ENCODE results near the gene CGNL1.

CGNL1 gene

GRCh38 chr15:57335293-57335715 lies 41.0 kb upstream of the CGNL1 start:
- H3K27me3 ChIP-seq (replicated peaks; ENCODE audit: control insufficient read depth, insufficient read depth, low read length, poor library complexity, severe bottlenecking) = no peaks in the 10 kb centered on the region
- H3K4me3 ChIP-seq (ENCODE audit: insufficient read depth, low read depth, low read length, poor library complexity, severe bottlenecking) = no peak overlapping the region
- no peaks in the 10 kb centered on the region for H3K4me1 ChIP-seq (ENCODE audit: control insufficient read depth, insufficient read depth, low read length, poor library complexity, severe bottlenecking)
- H3K27ac ChIP-seq (ENCODE audit: insufficient read depth, low read length, poor library complexity, severe bottlenecking) = no peak overlapping the region
- no peaks in the 10 kb centered on the region for H3K9me3 ChIP-seq (ENCODE audit: control insufficient read depth, low read length)
- H3K36me3 ChIP-seq (ENCODE audit: control insufficient read depth, insufficient read depth, low read length) = no peaks in the 10 kb centered on the region
- no peak for DNase-seq

DNA sequence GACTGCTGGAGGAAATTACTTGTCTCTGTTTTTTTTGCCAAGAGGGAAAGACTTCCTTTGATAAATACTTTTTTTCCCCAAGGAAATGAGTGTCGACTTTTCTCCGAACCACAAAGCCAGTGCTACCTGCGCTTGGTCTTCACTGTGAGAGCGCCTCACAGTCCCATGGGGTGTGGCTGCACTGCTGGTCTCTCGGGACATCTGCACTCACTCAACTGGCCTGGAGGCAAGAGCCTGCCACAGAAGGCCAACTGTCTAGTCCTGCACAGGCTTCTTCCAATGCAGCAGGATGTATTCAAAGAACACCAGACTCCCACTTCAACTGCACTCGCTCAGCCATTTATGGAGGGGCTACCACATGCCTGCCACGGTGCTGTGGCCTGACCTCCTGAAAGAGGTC lies 40.6 kb upstream of the CGNL1 start:
- no peak for DNase-seq
- Histone ChIP-seq H3K4me1 (ENCODE audit: control insufficient read depth, insufficient read depth, low read length, poor library complexity, severe bottlenecking) (no peaks in the 10 kb centered on the region), H3K27me3 (replicated peaks; ENCODE audit: control insufficient read depth, insufficient read depth, low read length, poor library complexity, severe bottlenecking) (no peaks in the 10 kb centered on the region), H3K9me3 (ENCODE audit: control insufficient read depth, low read length) (no peaks in the 10 kb centered on the region), H3K36me3 (ENCODE audit: control insufficient read depth, insufficient read depth, low read length) (no peaks in the 10 kb centered on the region), H3K4me3 (ENCODE audit: insufficient read depth, low read depth, low read length, poor library complexity, severe bottlenecking) (no peak overlapping the region), H3K27ac (ENCODE audit: insufficient read depth, low read length, poor library complexity, severe bottlenecking) (no peak overlapping the region)

DNA sequence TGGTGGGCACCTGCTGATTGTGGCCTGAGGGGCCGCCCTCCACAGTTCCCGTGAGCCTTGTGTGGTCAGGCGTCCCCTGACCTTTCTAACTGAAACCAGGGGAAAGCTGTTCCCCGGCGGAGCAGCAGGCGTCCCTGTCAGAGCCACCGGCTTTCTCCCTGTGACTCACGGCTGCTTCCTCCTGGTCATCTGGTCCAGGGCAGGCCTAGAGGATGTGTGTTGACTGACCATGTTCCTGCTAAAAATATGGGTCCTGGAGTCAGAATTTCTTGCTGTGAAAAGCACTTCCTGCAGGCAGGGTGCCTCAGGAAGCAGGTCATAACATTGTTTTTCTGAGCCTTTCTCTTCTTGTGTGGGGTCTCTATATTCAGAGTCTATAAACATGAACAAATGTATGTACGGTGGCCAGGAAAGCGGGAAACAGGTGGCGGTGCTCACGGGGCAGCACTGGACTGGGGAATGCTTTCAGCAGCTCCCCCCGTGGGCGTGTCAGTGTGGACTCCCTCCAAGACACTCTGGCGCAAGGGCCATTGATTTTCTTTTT lies 38.4 kb upstream of the CGNL1 start:
- Histone ChIP-seq H3K4me3 (ENCODE audit: insufficient read depth, low read depth, low read length, poor library complexity, severe bottlenecking) (no peak overlapping the region), H3K36me3 (ENCODE audit: control insufficient read depth, insufficient read depth, low read length) (no peaks in the 10 kb centered on the region), H3K4me1 (ENCODE audit: control insufficient read depth, insufficient read depth, low read length, poor library complexity, severe bottlenecking) (no peaks in the 10 kb centered on the region), H3K9me3 (ENCODE audit: control insufficient read depth, low read length) (no peaks in the 10 kb centered on the region), H3K27ac (ENCODE audit: insufficient read depth, low read length, poor library complexity, severe bottlenecking) (no peak overlapping the region), H3K27me3 (replicated peaks; ENCODE audit: control insufficient read depth, insufficient read depth, low read length, poor library complexity, severe bottlenecking) (no peaks in the 10 kb centered on the region)
- no peak for DNase-seq

DNA sequence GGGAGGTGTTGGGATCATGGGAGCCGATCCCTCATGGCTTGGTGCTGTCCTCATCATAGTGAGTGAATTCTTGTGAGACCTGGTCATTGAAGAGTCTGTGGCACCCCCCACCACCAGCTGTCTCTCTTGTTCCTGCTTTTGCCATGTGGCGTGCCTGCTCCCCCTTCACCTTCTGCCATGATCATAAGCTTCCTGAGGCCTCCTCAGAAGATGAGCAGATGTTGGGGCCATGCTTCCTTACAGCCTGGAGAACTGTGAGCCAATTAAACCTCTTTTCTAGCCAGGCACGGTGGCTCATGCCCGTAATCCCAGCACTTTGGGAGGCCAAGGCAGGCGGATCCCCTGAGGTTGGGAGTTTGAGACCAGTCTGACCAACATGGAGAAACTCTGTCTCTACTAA lies 37.0 kb upstream of the CGNL1 start:
- no peak for DNase-seq
- H3K4me3 ChIP-seq (ENCODE audit: insufficient read depth, low read depth, low read length, poor library complexity, severe bottlenecking) = no peak overlapping the region
- no peak overlapping the region for H3K27ac ChIP-seq (ENCODE audit: insufficient read depth, low read length, poor library complexity, severe bottlenecking)
- H3K36me3 ChIP-seq (ENCODE audit: control insufficient read depth, insufficient read depth, low read length) = no peaks in the 10 kb centered on the region
- no peaks in the 10 kb centered on the region for H3K4me1 ChIP-seq (ENCODE audit: control insufficient read depth, insufficient read depth, low read length, poor library complexity, severe bottlenecking)
- no peaks in the 10 kb centered on the region for H3K9me3 ChIP-seq (ENCODE audit: control insufficient read depth, low read length)
- no peaks in the 10 kb centered on the region for H3K27me3 ChIP-seq (replicated peaks; ENCODE audit: control insufficient read depth, insufficient read depth, low read length, poor library complexity, severe bottlenecking)

DNA sequence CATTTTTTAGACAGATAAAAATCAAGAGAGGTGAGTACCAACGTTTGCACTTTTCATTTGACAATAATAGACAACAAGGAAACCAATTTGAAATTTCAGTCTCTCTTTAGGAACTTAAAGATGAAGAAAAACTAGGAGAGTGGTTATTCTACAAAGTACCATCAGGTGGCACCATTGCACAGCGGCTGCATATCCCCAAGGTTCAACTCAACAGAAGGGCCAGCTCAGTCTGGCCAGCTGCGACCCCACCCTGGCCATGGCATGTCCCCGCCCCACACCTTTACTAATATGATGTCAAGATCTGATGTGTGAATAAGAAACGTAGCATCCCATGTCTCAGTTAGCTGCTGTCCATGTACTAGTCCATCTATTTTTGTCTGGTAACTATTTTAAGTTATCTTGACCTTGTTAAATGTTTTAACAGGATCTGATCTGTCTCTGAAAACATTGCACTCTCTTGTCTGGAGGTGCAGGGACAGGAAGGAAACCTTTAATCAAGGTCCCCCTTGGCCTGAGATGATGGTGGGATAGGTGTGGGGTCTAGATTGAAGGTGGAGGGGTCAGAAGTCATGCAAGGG lies 35.5 kb upstream of the CGNL1 start:
- H3K4me1 ChIP-seq (ENCODE audit: control insufficient read depth, insufficient read depth, low read length, poor library complexity, severe bottlenecking) = no peaks in the 10 kb centered on the region
- no peak overlapping the region for H3K4me3 ChIP-seq (ENCODE audit: insufficient read depth, low read depth, low read length, poor library complexity, severe bottlenecking)
- no peaks in the 10 kb centered on the region for H3K9me3 ChIP-seq (ENCODE audit: control insufficient read depth, low read length)
- H3K27ac ChIP-seq (ENCODE audit: insufficient read depth, low read length, poor library complexity, severe bottlenecking) = no peak overlapping the region
- H3K27me3 ChIP-seq (replicated peaks; ENCODE audit: control insufficient read depth, insufficient read depth, low read length, poor library complexity, severe bottlenecking) = no peaks in the 10 kb centered on the region
- no peaks in the 10 kb centered on the region for H3K36me3 ChIP-seq (ENCODE audit: control insufficient read depth, insufficient read depth, low read length)
- DNase-seq = no peak

DNA sequence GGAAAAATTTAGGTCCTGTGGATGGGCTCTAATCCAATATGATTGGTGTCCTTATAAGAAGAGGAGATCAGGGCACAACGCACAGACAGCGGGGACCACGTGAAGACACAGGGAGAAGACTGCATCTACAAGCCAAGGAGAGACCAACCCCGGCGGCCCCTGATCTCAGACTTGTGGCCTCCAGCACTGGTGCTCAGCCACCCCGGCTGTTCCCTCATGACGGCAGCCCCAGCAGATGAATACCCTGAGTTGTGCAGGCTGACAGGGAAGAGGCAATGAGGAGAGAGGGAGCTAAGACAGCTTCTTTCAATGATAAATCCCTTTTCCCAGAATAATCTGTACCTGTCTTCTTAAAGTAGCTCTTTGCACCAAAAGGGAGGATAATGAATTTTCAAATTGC lies 33.3 kb upstream of the CGNL1 start:
- no peak for DNase-seq
- H3K27ac ChIP-seq (ENCODE audit: insufficient read depth, low read length, poor library complexity, severe bottlenecking) = no peak overlapping the region
- H3K4me1 ChIP-seq (ENCODE audit: control insufficient read depth, insufficient read depth, low read length, poor library complexity, severe bottlenecking) = no peaks in the 10 kb centered on the region
- no peaks in the 10 kb centered on the region for H3K9me3 ChIP-seq (ENCODE audit: control insufficient read depth, low read length)
- H3K4me3 ChIP-seq (ENCODE audit: insufficient read depth, low read depth, low read length, poor library complexity, severe bottlenecking) = no peak overlapping the region
- no peaks in the 10 kb centered on the region for H3K36me3 ChIP-seq (ENCODE audit: control insufficient read depth, insufficient read depth, low read length)
- H3K27me3 ChIP-seq (replicated peaks; ENCODE audit: control insufficient read depth, insufficient read depth, low read length, poor library complexity, severe bottlenecking) = no peaks in the 10 kb centered on the region

DNA sequence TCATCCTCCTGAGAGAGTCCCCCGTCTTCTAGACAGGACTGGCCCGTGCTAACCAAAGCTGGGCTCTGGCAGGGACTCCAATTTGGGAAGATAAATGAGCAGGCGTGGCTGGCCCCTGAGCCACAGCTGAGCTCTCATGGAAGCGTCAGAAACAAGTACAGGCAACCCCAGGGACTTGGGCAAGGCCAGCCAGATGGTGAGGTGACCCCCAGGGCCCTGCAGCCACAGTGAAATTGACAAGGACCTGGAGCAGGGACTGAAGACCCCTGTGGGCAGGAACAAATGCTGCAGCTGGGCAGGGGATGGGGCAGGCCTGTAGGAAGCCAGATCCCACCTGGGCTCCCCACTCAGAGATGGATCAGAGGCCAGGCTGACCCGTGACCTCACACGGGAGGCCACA lies 32.8 kb upstream of the CGNL1 start:
- Histone ChIP-seq H3K9me3 (ENCODE audit: control insufficient read depth, low read length) (no peaks in the 10 kb centered on the region), H3K27me3 (replicated peaks; ENCODE audit: control insufficient read depth, insufficient read depth, low read length, poor library complexity, severe bottlenecking) (no peaks in the 10 kb centered on the region), H3K27ac (ENCODE audit: insufficient read depth, low read length, poor library complexity, severe bottlenecking) (no peak overlapping the region), H3K4me1 (ENCODE audit: control insufficient read depth, insufficient read depth, low read length, poor library complexity, severe bottlenecking) (no peaks in the 10 kb centered on the region), H3K36me3 (ENCODE audit: control insufficient read depth, insufficient read depth, low read length) (no peaks in the 10 kb centered on the region), H3K4me3 (ENCODE audit: insufficient read depth, low read depth, low read length, poor library complexity, severe bottlenecking) (no peak overlapping the region)
- DNase-seq = no peak

DNA sequence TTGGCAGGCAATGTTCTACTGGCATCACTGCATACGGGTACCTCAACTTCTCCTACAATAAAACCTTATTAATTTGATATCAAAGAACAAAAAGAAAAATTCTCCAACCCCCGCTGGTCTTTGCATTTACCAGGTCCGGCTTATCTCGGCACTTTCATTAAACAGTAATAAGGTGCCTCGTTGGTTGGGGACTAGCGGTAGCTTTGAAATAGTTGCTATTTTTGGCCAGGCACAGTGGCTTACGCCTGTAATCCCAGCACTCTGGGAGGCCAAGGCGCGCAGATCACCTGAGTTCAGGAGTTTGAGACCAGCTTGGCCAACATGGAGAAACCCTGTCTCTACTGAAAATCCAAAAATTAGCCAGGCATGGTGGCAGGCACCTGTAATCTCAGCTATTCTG lies 32.0 kb upstream of the CGNL1 start:
- no peaks in the 10 kb centered on the region for H3K36me3 ChIP-seq (ENCODE audit: control insufficient read depth, insufficient read depth, low read length)
- DNase-seq = no peak
- no peaks in the 10 kb centered on the region for H3K9me3 ChIP-seq (ENCODE audit: control insufficient read depth, low read length)
- H3K27me3 ChIP-seq (replicated peaks; ENCODE audit: control insufficient read depth, insufficient read depth, low read length, poor library complexity, severe bottlenecking) = no peaks in the 10 kb centered on the region
- H3K4me1 ChIP-seq (ENCODE audit: control insufficient read depth, insufficient read depth, low read length, poor library complexity, severe bottlenecking) = no peaks in the 10 kb centered on the region
- no peak overlapping the region for H3K27ac ChIP-seq (ENCODE audit: insufficient read depth, low read length, poor library complexity, severe bottlenecking)
- no peak overlapping the region for H3K4me3 ChIP-seq (ENCODE audit: insufficient read depth, low read depth, low read length, poor library complexity, severe bottlenecking)

DNA sequence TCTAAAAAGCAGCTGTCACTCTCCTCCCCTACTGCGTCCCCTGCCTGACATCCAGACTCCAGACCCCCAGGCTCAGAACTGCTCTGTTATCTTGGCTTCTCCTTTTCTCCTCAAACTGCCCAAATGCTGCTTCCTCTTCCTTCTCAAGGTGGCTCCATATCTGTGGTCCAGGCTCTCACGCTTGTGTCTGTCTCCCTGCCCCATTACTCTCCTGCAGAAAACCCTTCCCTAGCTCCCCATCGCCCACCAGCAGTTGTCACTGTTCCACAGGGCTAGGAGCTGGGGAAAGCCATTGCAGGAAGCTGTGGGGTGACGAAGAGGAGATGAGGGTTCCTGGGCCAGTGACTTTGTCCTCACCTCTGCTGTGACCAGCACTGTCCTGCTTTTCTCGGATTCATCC lies 30.7 kb upstream of the CGNL1 start:
- H3K4me3 ChIP-seq (ENCODE audit: insufficient read depth, low read depth, low read length, poor library complexity, severe bottlenecking) = no peak overlapping the region
- no peak overlapping the region for H3K27ac ChIP-seq (ENCODE audit: insufficient read depth, low read length, poor library complexity, severe bottlenecking)
- H3K9me3 ChIP-seq (ENCODE audit: control insufficient read depth, low read length) = no peaks in the 10 kb centered on the region
- no peaks in the 10 kb centered on the region for H3K27me3 ChIP-seq (replicated peaks; ENCODE audit: control insufficient read depth, insufficient read depth, low read length, poor library complexity, severe bottlenecking)
- no peaks in the 10 kb centered on the region for H3K4me1 ChIP-seq (ENCODE audit: control insufficient read depth, insufficient read depth, low read length, poor library complexity, severe bottlenecking)
- no peaks in the 10 kb centered on the region for H3K36me3 ChIP-seq (ENCODE audit: control insufficient read depth, insufficient read depth, low read length)
- DNase-seq = no peak

- Histone ChIP-seq H3K9me3 (ENCODE audit: control insufficient read depth, low read length) (no peaks in the 10 kb centered on the region), H3K36me3 (ENCODE audit: control insufficient read depth, insufficient read depth, low read length) (no peaks in the 10 kb centered on the region), H3K4me1 (ENCODE audit: control insufficient read depth, insufficient read depth, low read length, poor library complexity, severe bottlenecking) (no peaks in the 10 kb centered on the region), H3K27me3 (replicated peaks; ENCODE audit: control insufficient read depth, insufficient read depth, low read length, poor library complexity, severe bottlenecking) (no peaks in the 10 kb centered on the region), H3K27ac (ENCODE audit: insufficient read depth, low read length, poor library complexity, severe bottlenecking) (no peak overlapping the region), H3K4me3 (ENCODE audit: insufficient read depth, low read depth, low read length, poor library complexity, severe bottlenecking) (no peak overlapping the region)
- no peak for DNase-seq
Observed at GRCh38 chr15:57348081-57348480, 28.2 kb upstream of the CGNL1 start.

All from effector memory CD4-positive, alpha-beta T cell (primary cell).